ENCODE results near the gene FBXO46. TPM values are rescaled to one million over a fixed set of nuclear protein-coding genes. Genes with fewer than 3 reads are reported as not detected.

The FBXO46 gene
- total RNA-seq, 2 experiments from 2014 or later: 32.6 to 33.9 TPM

GRCh38 chr19:45765702-45766295, 35.1 kb upstream of the FBXO46 start:
- ChIA-PET POLR2A (no interaction called here), CTCF (interaction anchor here (1.4 kb wide), 1 partner anchor 13 kb away, joined by 3 read pairs; no protein-coding TSS in a partner anchor)
- H3K4me3 Mint-ChIP-seq: no peak overlapping the region
- peaks cover 18% of the 10 kb centered on the region for H3K4me1 Mint-ChIP-seq (ENCODE audit: low read depth)
- no peaks in the 10 kb centered on the region for H3K9me3 Mint-ChIP-seq (ENCODE audit: insufficient read depth)
- no peak for DNase-seq
- no peaks in the 10 kb centered on the region for H3K36me3 Mint-ChIP-seq (ENCODE audit: low read depth)
- no peak overlapping the region for H3K27ac Mint-ChIP-seq
- H3K27me3 Mint-ChIP-seq (ENCODE audit: low read depth): peaks cover 12% of the 10 kb centered on the region
- ATAC-seq: no peak

- Mint-ChIP-seq H3K27me3 (ENCODE audit: low read depth) (peaks cover 10% of the 10 kb centered on the region), H3K9me3 (ENCODE audit: insufficient read depth) (no peaks in the 10 kb centered on the region), H3K4me1 (ENCODE audit: low read depth) (peaks cover 11% of the 10 kb centered on the region), H3K4me3 (no peak overlapping the region), H3K27ac (no peak overlapping the region), H3K36me3 (ENCODE audit: low read depth) (no peaks in the 10 kb centered on the region)
- ATAC-seq (no peak), DNase-seq (no peak)
- POLR2A ChIA-PET: no interaction called here
- CTCF ChIA-PET: interaction anchor here (1.4 kb wide), 1 partner anchor 14 kb away, joined by 3 read pairs; no protein-coding TSS in a partner anchor
Observed at GRCh38 chr19:45764945-45765701, 34.4 kb upstream of the FBXO46 start.

- Mint-ChIP-seq H3K27me3 (ENCODE audit: low read depth) (peaks cover 10% of the 10 kb centered on the region), H3K27ac (no peak overlapping the region), H3K9me3 (ENCODE audit: insufficient read depth) (no peaks in the 10 kb centered on the region), H3K36me3 (ENCODE audit: low read depth) (no peaks in the 10 kb centered on the region), H3K4me1 (ENCODE audit: low read depth) (peaks cover 7% of the 10 kb centered on the region), H3K4me3 (no peak overlapping the region)
- CTCF ChIA-PET: interaction anchor here (1.4 kb wide), 1 partner anchor 15 kb away, joined by 3 read pairs; no protein-coding TSS in a partner anchor
- DNase-seq: no peak
- POLR2A ChIA-PET: no interaction called here
- ATAC-seq: no peak
Observed at GRCh38 chr19:45764475-45764874, 33.8 kb upstream of the FBXO46 start.

- DNase-seq: no peak
- ChIA-PET CTCF (no interaction called here), POLR2A (no interaction called here)
- H3K27ac Mint-ChIP-seq: no peak overlapping the region
- H3K27me3 Mint-ChIP-seq (ENCODE audit: low read depth): peaks cover 8% of the 10 kb centered on the region
- no peak for ATAC-seq
- H3K9me3 Mint-ChIP-seq (ENCODE audit: insufficient read depth): no peaks in the 10 kb centered on the region
- H3K36me3 Mint-ChIP-seq (ENCODE audit: low read depth): no peaks in the 10 kb centered on the region
- H3K4me1 Mint-ChIP-seq (ENCODE audit: low read depth): peaks cover 4% of the 10 kb centered on the region
- no peak overlapping the region for H3K4me3 Mint-ChIP-seq
Observed at GRCh38 chr19:45763691-45764294, 33.1 kb upstream of the FBXO46 start.

GRCh38 chr19:45762870-45763631, 32.4 kb upstream of the FBXO46 start:
- peaks cover 3% of the 10 kb centered on the region for H3K4me1 Mint-ChIP-seq (ENCODE audit: low read depth)
- ATAC-seq (no peak), DNase-seq (no peak)
- no peak overlapping the region for H3K27ac Mint-ChIP-seq
- no peaks in the 10 kb centered on the region for H3K36me3 Mint-ChIP-seq (ENCODE audit: low read depth)
- ChIA-PET CTCF (no interaction called here), POLR2A (no interaction called here)
- no peak overlapping the region for H3K4me3 Mint-ChIP-seq
- H3K27me3 Mint-ChIP-seq (ENCODE audit: low read depth): peaks cover 6% of the 10 kb centered on the region
- no peaks in the 10 kb centered on the region for H3K9me3 Mint-ChIP-seq (ENCODE audit: insufficient read depth)

- no peak for ATAC-seq
- Mint-ChIP-seq H3K27me3 (ENCODE audit: low read depth) (peaks cover 4% of the 10 kb centered on the region), H3K27ac (no peak overlapping the region), H3K4me3 (no peak overlapping the region), H3K9me3 (ENCODE audit: insufficient read depth) (no peaks in the 10 kb centered on the region), H3K4me1 (ENCODE audit: low read depth) (no peaks in the 10 kb centered on the region), H3K36me3 (ENCODE audit: low read depth) (no peaks in the 10 kb centered on the region)
- DNase-seq: no peak
- CTCF ChIA-PET: no interaction called here
- POLR2A ChIA-PET: no interaction called here
Observed at GRCh38 chr19:45761714-45762113, 31.0 kb upstream of the FBXO46 start.

GRCh38 chr19:45758921-45759320, 28.2 kb upstream of the FBXO46 start:
- H3K9me3 Mint-ChIP-seq (ENCODE audit: insufficient read depth): no peaks in the 10 kb centered on the region
- H3K4me3 Mint-ChIP-seq: no peak overlapping the region
- no peaks in the 10 kb centered on the region for H3K36me3 Mint-ChIP-seq (ENCODE audit: low read depth)
- H3K27me3 Mint-ChIP-seq (ENCODE audit: low read depth): no peaks in the 10 kb centered on the region
- DNase-seq (no peak), ATAC-seq (no peak)
- POLR2A ChIA-PET: no interaction called here
- CTCF ChIA-PET: no interaction called here
- H3K27ac Mint-ChIP-seq: no peak overlapping the region
- H3K4me1 Mint-ChIP-seq (ENCODE audit: low read depth): no peaks in the 10 kb centered on the region

GRCh38 chr19:45757695-45758094, 27.0 kb upstream of the FBXO46 start:
- ATAC-seq (no peak), DNase-seq (no peak)
- H3K9me3 Mint-ChIP-seq (ENCODE audit: insufficient read depth): no peaks in the 10 kb centered on the region
- ChIA-PET CTCF (interaction anchor here (0.7 to 1.3 kb wide), 3 partner anchors 42 to 271 kb away, joined by 3 to 4 read pairs (median 3); no protein-coding TSS in a partner anchor), POLR2A (interaction anchor here (0.7 kb wide), 1 partner anchor 352 kb away, joined by 3 read pairs; no protein-coding TSS in a partner anchor)
- H3K36me3 Mint-ChIP-seq (ENCODE audit: low read depth): no peaks in the 10 kb centered on the region
- H3K4me3 Mint-ChIP-seq: no peak overlapping the region
- H3K27ac Mint-ChIP-seq: no peak overlapping the region
- no peaks in the 10 kb centered on the region for H3K27me3 Mint-ChIP-seq (ENCODE audit: low read depth)
- no peaks in the 10 kb centered on the region for H3K4me1 Mint-ChIP-seq (ENCODE audit: low read depth)

- no peaks in the 10 kb centered on the region for H3K9me3 Mint-ChIP-seq (ENCODE audit: insufficient read depth)
- no peak overlapping the region for H3K27ac Mint-ChIP-seq
- H3K4me1 Mint-ChIP-seq (ENCODE audit: low read depth): no peaks in the 10 kb centered on the region
- no peak overlapping the region for H3K4me3 Mint-ChIP-seq
- ChIA-PET CTCF (interaction anchor here (1.5 kb wide), 1 partner anchor 129 kb away, joined by 4 read pairs; no protein-coding TSS in a partner anchor), POLR2A (interaction anchor here (2.7 kb wide), 1 partner anchor 15 kb away, joined by 6 read pairs; the partner anchor contains the start of gene SIX5)
- no peaks in the 10 kb centered on the region for H3K27me3 Mint-ChIP-seq (ENCODE audit: low read depth)
- DNase-seq (no peak), ATAC-seq (no peak)
- no peaks in the 10 kb centered on the region for H3K36me3 Mint-ChIP-seq (ENCODE audit: low read depth)
Observed at GRCh38 chr19:45754323-45754722, 23.6 kb upstream of the FBXO46 start.

GRCh38 chr19:45753548-45753947, 22.9 kb upstream of the FBXO46 start:
- POLR2A ChIA-PET: interaction anchor here (2.7 kb wide), 1 partner anchor 15 kb away, joined by 6 read pairs; the partner anchor contains the start of gene SIX5

GRCh38 chr19:45752639-45753038, 21.9 kb upstream of the FBXO46 start:
- DNase-seq (no peak), ATAC-seq (no peak)
- Mint-ChIP-seq H3K27ac (no peak overlapping the region), H3K4me1 (ENCODE audit: low read depth) (no peaks in the 10 kb centered on the region), H3K9me3 (ENCODE audit: insufficient read depth) (no peaks in the 10 kb centered on the region), H3K27me3 (ENCODE audit: low read depth) (no peaks in the 10 kb centered on the region), H3K36me3 (ENCODE audit: low read depth) (no peaks in the 10 kb centered on the region), H3K4me3 (no peak overlapping the region)
- ChIA-PET POLR2A (no interaction called here), CTCF (interaction anchor here (0.8 to 0.9 kb wide), 2 partner anchors 16 to 21 kb away, joined by 4 read pairs; partner anchors contain the start of gene SIX5)

More at GRCh38 chr19:45753548-45753947, 22.9 kb upstream of the FBXO46 start:
- ATAC-seq (no peak), DNase-seq (no peak)
- Mint-ChIP-seq H3K4me1 (ENCODE audit: low read depth) (no peaks in the 10 kb centered on the region), H3K9me3 (ENCODE audit: insufficient read depth) (no peaks in the 10 kb centered on the region), H3K27ac (no peak overlapping the region), H3K27me3 (ENCODE audit: low read depth) (no peaks in the 10 kb centered on the region), H3K4me3 (no peak overlapping the region), H3K36me3 (ENCODE audit: low read depth) (no peaks in the 10 kb centered on the region)
- CTCF ChIA-PET: interaction anchor here (0.7 kb wide), 1 partner anchor 15 kb away, joined by 3 read pairs; the partner anchor contains the start of gene SIX5
